ENCODE measurements around the gene TRIM8.

The TRIM8 gene

GRCh38 chr10:102602272-102603045, 41.8 kb upstream of the TRIM8 start:
- Histone ChIP-seq H3K36me3 (ENCODE audit: control insufficient read depth, insufficient read depth, low read length) (peaks cover 5% of the 10 kb centered on the region; the same call in 1 of the 2 replicates), H3K27me3 (ENCODE audit: control insufficient read depth, insufficient read depth, low read length) (no peaks in the 10 kb centered on the region), H3K4me1 (ENCODE audit: control insufficient read depth, insufficient read depth, low read length) (peaks cover 8% of the 10 kb centered on the region; the same call in 1 of the 2 replicates), H3K27ac (ENCODE audit: low read depth, low read length) (no peak overlapping the region), H3K9me3 (ENCODE audit: control insufficient read depth, insufficient read depth, low read depth, low read length) (no peaks in the 10 kb centered on the region), H3K4me3 (ENCODE audit: low read depth, low read length) (no peak overlapping the region), H3K9ac (ENCODE audit: low read length) (no peak overlapping the region)

GRCh38 chr10:102603946-102604345, 40.3 kb upstream of the TRIM8 start:
- Histone ChIP-seq H3K9me3 (ENCODE audit: control insufficient read depth, insufficient read depth, low read depth, low read length) (no peaks in the 10 kb centered on the region), H3K9ac (ENCODE audit: low read length) (no peak overlapping the region), H3K4me1 (ENCODE audit: control insufficient read depth, insufficient read depth, low read length) (peaks cover 8% of the 10 kb centered on the region; the same call in 1 of the 2 replicates), H3K27me3 (ENCODE audit: control insufficient read depth, insufficient read depth, low read length) (no peaks in the 10 kb centered on the region), H3K4me3 (ENCODE audit: low read depth, low read length) (no peak overlapping the region), H3K27ac (ENCODE audit: low read depth, low read length) (no peak overlapping the region; the same call in 1 of the 2 replicates), H3K36me3 (ENCODE audit: control insufficient read depth, insufficient read depth, low read length) (no peaks in the 10 kb centered on the region; the same call in 1 of the 2 replicates)

- H3K4me3 ChIP-seq (ENCODE audit: low read depth, low read length), result no peak overlapping the region
- peaks cover 8% of the 10 kb centered on the region; the same call in 1 of the 2 replicates for H3K4me1 ChIP-seq (ENCODE audit: control insufficient read depth, insufficient read depth, low read length)
- no peak overlapping the region; the same call in 1 of the 2 replicates for H3K27ac ChIP-seq (ENCODE audit: low read depth, low read length)
- H3K27me3 ChIP-seq (ENCODE audit: control insufficient read depth, insufficient read depth, low read length), result no peaks in the 10 kb centered on the region
- no peaks in the 10 kb centered on the region; the same call in 1 of the 2 replicates for H3K36me3 ChIP-seq (ENCODE audit: control insufficient read depth, insufficient read depth, low read length)
- H3K9ac ChIP-seq (ENCODE audit: low read length), result no peak overlapping the region
- H3K9me3 ChIP-seq (ENCODE audit: control insufficient read depth, insufficient read depth, low read depth, low read length), result no peaks in the 10 kb centered on the region
Measured at GRCh38 chr10:102604439-102604841, 39.8 kb upstream of the TRIM8 start.

- Histone ChIP-seq H3K4me3 (ENCODE audit: low read depth, low read length) (no peak overlapping the region), H3K27ac (ENCODE audit: low read depth, low read length) (no peak overlapping the region), H3K4me1 (ENCODE audit: control insufficient read depth, insufficient read depth, low read length) (peaks cover 8% of the 10 kb centered on the region; the same call in 1 of the 2 replicates), H3K9ac (ENCODE audit: low read length) (no peak overlapping the region), H3K27me3 (ENCODE audit: control insufficient read depth, insufficient read depth, low read length) (no peaks in the 10 kb centered on the region), H3K9me3 (ENCODE audit: control insufficient read depth, insufficient read depth, low read depth, low read length) (no peaks in the 10 kb centered on the region), H3K36me3 (ENCODE audit: control insufficient read depth, insufficient read depth, low read length) (no peaks in the 10 kb centered on the region; the same call in 1 of the 2 replicates)
Measured at GRCh38 chr10:102605712-102606111, 38.6 kb upstream of the TRIM8 start.

GRCh38 chr10:102608487-102608886, 35.8 kb upstream of the TRIM8 start:
- Histone ChIP-seq H3K9ac (ENCODE audit: low read length) (no peak overlapping the region), H3K4me3 (ENCODE audit: low read depth, low read length) (no peak overlapping the region), H3K36me3 (ENCODE audit: control insufficient read depth, insufficient read depth, low read length) (no peaks in the 10 kb centered on the region; the same call in 1 of the 2 replicates), H3K27me3 (ENCODE audit: control insufficient read depth, insufficient read depth, low read length) (no peaks in the 10 kb centered on the region), H3K9me3 (ENCODE audit: control insufficient read depth, insufficient read depth, low read depth, low read length) (no peaks in the 10 kb centered on the region), H3K4me1 (ENCODE audit: control insufficient read depth, insufficient read depth, low read length) (peaks cover 27% of the 10 kb centered on the region; the same call in 1 of the 2 replicates), H3K27ac (ENCODE audit: low read depth, low read length) (no peak overlapping the region)

GRCh38 chr10:102610441-102610887, 33.8 kb upstream of the TRIM8 start:
- no peak overlapping the region for H3K9ac ChIP-seq (ENCODE audit: low read length)
- no peak overlapping the region for H3K4me3 ChIP-seq (ENCODE audit: low read depth, low read length)
- H3K27ac ChIP-seq (ENCODE audit: low read depth, low read length), result no peak overlapping the region
- H3K36me3 ChIP-seq (ENCODE audit: control insufficient read depth, insufficient read depth, low read length), result no peaks in the 10 kb centered on the region
- H3K9me3 ChIP-seq (ENCODE audit: control insufficient read depth, insufficient read depth, low read depth, low read length), result no peaks in the 10 kb centered on the region
- no peaks in the 10 kb centered on the region for H3K27me3 ChIP-seq (ENCODE audit: control insufficient read depth, insufficient read depth, low read length)
- peaks cover 26% of the 10 kb centered on the region for H3K4me1 ChIP-seq (ENCODE audit: control insufficient read depth, insufficient read depth, low read length)

- H3K9ac ChIP-seq (ENCODE audit: low read length), result no peak overlapping the region
- H3K27ac ChIP-seq (ENCODE audit: low read depth, low read length), result no peak overlapping the region
- no peak overlapping the region for H3K4me3 ChIP-seq (ENCODE audit: low read depth, low read length)
- H3K4me1 ChIP-seq (ENCODE audit: control insufficient read depth, insufficient read depth, low read length), result peaks cover 36% of the 10 kb centered on the region
- H3K27me3 ChIP-seq (ENCODE audit: control insufficient read depth, insufficient read depth, low read length), result no peaks in the 10 kb centered on the region
- no peaks in the 10 kb centered on the region for H3K36me3 ChIP-seq (ENCODE audit: control insufficient read depth, insufficient read depth, low read length)
- no peaks in the 10 kb centered on the region for H3K9me3 ChIP-seq (ENCODE audit: control insufficient read depth, insufficient read depth, low read depth, low read length)
Measured at GRCh38 chr10:102611514-102612087, 32.7 kb upstream of the TRIM8 start.

- no peak overlapping the region for H3K27ac ChIP-seq (ENCODE audit: low read depth, low read length)
- no peak overlapping the region for H3K9ac ChIP-seq (ENCODE audit: low read length)
- H3K36me3 ChIP-seq (ENCODE audit: control insufficient read depth, insufficient read depth, low read length), result no peaks in the 10 kb centered on the region; the same call in 1 of the 2 replicates
Measured at GRCh38 chr10:102612964-102613275, 31.4 kb upstream of the TRIM8 start.

GRCh38 chr10:102613286-102613685, 31.0 kb upstream of the TRIM8 start:
- Histone ChIP-seq H3K9me3 (ENCODE audit: control insufficient read depth, insufficient read depth, low read depth, low read length) (no peaks in the 10 kb centered on the region), H3K36me3 (ENCODE audit: control insufficient read depth, insufficient read depth, low read length) (no peaks in the 10 kb centered on the region; the same call in 1 of the 2 replicates), H3K4me3 (ENCODE audit: low read depth, low read length) (no peak overlapping the region), H3K27ac (ENCODE audit: low read depth, low read length) (no peak overlapping the region), H3K9ac (ENCODE audit: low read length) (no peak overlapping the region), H3K27me3 (ENCODE audit: control insufficient read depth, insufficient read depth, low read length) (no peaks in the 10 kb centered on the region), H3K4me1 (ENCODE audit: control insufficient read depth, insufficient read depth, low read length) (peaks cover 36% of the 10 kb centered on the region)

More at GRCh38 chr10:102612964-102613275, 31.4 kb upstream of the TRIM8 start:
- Histone ChIP-seq H3K27me3 (ENCODE audit: control insufficient read depth, insufficient read depth, low read length) (no peaks in the 10 kb centered on the region), H3K4me1 (ENCODE audit: control insufficient read depth, insufficient read depth, low read length) (peaks cover 36% of the 10 kb centered on the region), H3K9me3 (ENCODE audit: control insufficient read depth, insufficient read depth, low read depth, low read length) (no peaks in the 10 kb centered on the region), H3K4me3 (ENCODE audit: low read depth, low read length) (no peak overlapping the region)

- H3K9me3 ChIP-seq (ENCODE audit: control insufficient read depth, insufficient read depth, low read depth, low read length), result no peaks in the 10 kb centered on the region
- no peaks in the 10 kb centered on the region; the same call in 1 of the 2 replicates for H3K36me3 ChIP-seq (ENCODE audit: control insufficient read depth, insufficient read depth, low read length)
- H3K9ac ChIP-seq (ENCODE audit: low read length), result no peak overlapping the region
- H3K4me3 ChIP-seq (ENCODE audit: low read depth, low read length), result no peak overlapping the region
- peaks cover 37% of the 10 kb centered on the region for H3K4me1 ChIP-seq (ENCODE audit: control insufficient read depth, insufficient read depth, low read length)
- H3K27me3 ChIP-seq (ENCODE audit: control insufficient read depth, insufficient read depth, low read length), result no peaks in the 10 kb centered on the region
- H3K27ac ChIP-seq (ENCODE audit: low read depth, low read length), result no peak overlapping the region
Measured at GRCh38 chr10:102613785-102614184, 30.5 kb upstream of the TRIM8 start.

- Histone ChIP-seq H3K4me3 (ENCODE audit: low read depth, low read length) (no peak overlapping the region), H3K9me3 (ENCODE audit: control insufficient read depth, insufficient read depth, low read depth, low read length) (no peaks in the 10 kb centered on the region), H3K27ac (ENCODE audit: low read depth, low read length) (no peak overlapping the region), H3K27me3 (ENCODE audit: control insufficient read depth, insufficient read depth, low read length) (no peaks in the 10 kb centered on the region), H3K36me3 (ENCODE audit: control insufficient read depth, insufficient read depth, low read length) (no peaks in the 10 kb centered on the region; the same call in 1 of the 2 replicates), H3K4me1 (ENCODE audit: control insufficient read depth, insufficient read depth, low read length) (peaks cover 48% of the 10 kb centered on the region), H3K9ac (ENCODE audit: low read length) (no peak overlapping the region)
Measured at GRCh38 chr10:102614888-102615287, 29.4 kb upstream of the TRIM8 start.
